LHCN-M2 (cell line): ENCODE results near the gene TIGD4. TPM values are rescaled to one million over a fixed set of nuclear protein-coding genes. Genes with fewer than 3 reads are reported as not detected.

Experiments
- DNase-seq: peaks from one replicate; pipeline ENCODE4 v3.0.0-alpha.2; 2012; ENCODE audit warnings: low read depth
- total RNA-seq: library from RNA; depleted of rRNA; stranded (reverse); fragments of >200 nt; gene quantifications from 2 replicates; pipeline ENCODE4 v1.2.3, GENCODE V29; 2014; rRNA removed

The TIGD4 gene
- total RNA-seq, 1 experiment from 2014 or later, result 0.63 TPM

- DNase-seq, result no peak
These were observed 55.0 kb downstream of the TIGD4 start for GRCh38 chr4:152724494-152724893.

GRCh38 chr4:152723236-152723635 is 56.3 kb downstream of the TIGD4 start:
- DNase-seq, result no peak

- no peak for DNase-seq
These were observed 59.6 kb downstream of the TIGD4 start for GRCh38 chr4:152719801-152720556.

Other genes with a start within 250 kb of the TIGD4 start
- 18.1 and 20.1 TPM in 2 replicates for gene FBXW7, start 243.6 kb downstream of the TIGD4 start, total RNA-seq
- gene TMEM154, start 99.7 kb downstream of the TIGD4 start, total RNA-seq, result 0.52 and 0.90 TPM in 2 replicates
- gene ARFIP1, start 224 bp upstream of the TIGD4 start, total RNA-seq, result 45.1 and 48.0 TPM in 2 replicates
- gene FHDC1, start 156.6 kb upstream of the TIGD4 start, total RNA-seq, result 0.13 and 0.46 TPM in 2 replicates